ENCODE results near the gene CFH. TPM values are rescaled to one million over a fixed set of nuclear protein-coding genes. Genes with fewer than 3 reads are reported as not detected.
"Not testable (repeated sequence)": the region's sequence is repeated elsewhere in the genome, so short reads cannot be mapped to it uniquely, and the experiment has no call there.

Gene CFH
- total RNA-seq, 1 experiment from 2014 or later = 0.57 TPM

- TF ChIP-seq EZH2 (IDR thresholded peaks at IDR 0.05) (no peak), TCF7L2 (IDR thresholded peaks at IDR 0.05; ENCODE audit: borderline replicate concordance, extremely low read depth, insufficient read depth, insufficient read length) (no peak), POLR2AphosphoS5 (IDR thresholded peaks at IDR 0.05; ENCODE audit: low read depth, low read length) (no peak), YY1 (IDR thresholded peaks at IDR 0.05; ENCODE audit: extremely low read depth, insufficient replicate concordance, low read depth, low read length) (no peak), ELF1 (IDR thresholded peaks at IDR 0.05; ENCODE audit: borderline replicate concordance, low read depth) (no peak), JUND (IDR thresholded peaks at IDR 0.05) (no peak), SRF (IDR thresholded peaks at IDR 0.05; ENCODE audit: low read depth) (no peak), SIN3A (IDR thresholded peaks at IDR 0.05; ENCODE audit: low read depth) (no peak), POLR2A (IDR thresholded peaks at IDR 0.05; ENCODE audit: borderline replicate concordance, extremely low read depth, insufficient read depth, insufficient read length) (no peak)
- TF ChIP-seq, protein P1, sequence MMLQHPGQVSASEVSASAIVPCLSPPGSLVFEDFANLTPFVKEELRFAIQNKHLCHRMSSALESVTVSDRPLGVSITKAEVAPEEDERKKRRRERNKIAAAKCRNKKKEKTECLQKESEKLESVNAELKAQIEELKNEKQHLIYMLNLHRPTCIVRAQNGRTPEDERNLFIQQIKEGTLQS (IDR thresholded peaks at IDR 0.05) = no peak
Observed at GRCh38 chr1:196701144-196701543, 49.3 kb downstream of the CFH start (continued).

GRCh38 chr1:196709892-196710291, 58.0 kb downstream of the CFH start:
- H3K4me3 ChIP-seq (replicated peaks in 1 of 2; ENCODE audit: low read depth in 1 of 2, low read length in 2 of 2); H3K4me2 ChIP-seq (ENCODE audit: low read length); BruUV-seq (replicated peaks); H3K4me1 ChIP-seq (ENCODE audit: control insufficient read depth in 1 of 2, insufficient read depth in 2 of 2, low read length in 2 of 2); H3K9me2 ChIP-seq (ENCODE audit: insufficient read depth); H4K20me1 ChIP-seq (ENCODE audit: insufficient read depth); intact Hi-C loops (cut with micrococcal nuclease); H3K9me3 ChIP-seq (ENCODE audit: control insufficient read depth in 1 of 2, insufficient read depth in 1 of 2, low read depth in 1 of 2, low read length in 2 of 2); H3K36me3 ChIP-seq (ENCODE audit: control insufficient read depth in 1 of 2, insufficient read depth in 2 of 2, low read length in 2 of 2); H3K9ac ChIP-seq (ENCODE audit: low read length); RAD21 ChIA-PET (ENCODE audit: low non-redundant PET in 1 of 2, low total read pairs in 2 of 2, uncharacterized antibody in 2 of 2, unreplicated experiment in 2 of 2); H3K79me2 ChIP-seq (ENCODE audit: insufficient read depth, low read length); ATAC-seq; H3K27me3 ChIP-seq (ENCODE audit: insufficient read depth, low read length); H2AFZ ChIP-seq (ENCODE audit: low read depth, low read length, poor library complexity, severe bottlenecking); H3K27ac ChIP-seq (ENCODE audit: low read depth, low read length); POLR2A ChIA-PET; DNase-seq (ENCODE audit: low read depth, low spot score): not testable (repeated sequence)
- CTCF ChIA-PET = interaction anchor here (1.9 kb wide), 1 partner anchor 14 kb away, joined by 4 read pairs; no protein-coding TSS in a partner anchor

DNA sequence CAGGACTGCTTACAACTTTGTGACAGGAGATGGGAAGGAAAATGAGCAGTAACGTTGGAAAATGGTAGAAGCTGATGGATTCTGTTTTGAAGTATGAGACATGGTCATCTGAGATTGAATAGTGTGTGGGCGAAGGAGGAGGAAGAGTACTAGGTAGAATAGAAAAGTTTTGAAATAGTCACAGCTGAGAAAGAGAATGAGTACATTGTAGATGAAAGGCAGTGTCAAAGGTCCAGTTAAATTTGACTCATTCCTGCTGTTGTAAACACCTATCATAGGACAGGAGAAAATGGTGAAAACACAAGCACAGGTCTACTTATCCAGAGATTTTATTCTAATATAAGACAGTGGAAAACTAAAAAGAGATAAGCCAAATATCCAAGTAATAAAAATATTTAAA, 66.0 kb downstream of the CFH start:
- H3K27ac ChIP-seq (ENCODE audit: low read depth, low read length) = no peak overlapping the region
- no peaks in the 10 kb centered on the region for H3K36me3 ChIP-seq (ENCODE audit: control insufficient read depth in 1 of 2, insufficient read depth in 2 of 2, low read length in 2 of 2)
- no peak overlapping the region for H2AFZ ChIP-seq (ENCODE audit: low read depth, low read length, poor library complexity, severe bottlenecking)
- H3K4me1 ChIP-seq (ENCODE audit: control insufficient read depth in 1 of 2, insufficient read depth in 2 of 2, low read length in 2 of 2) = no peaks in the 10 kb centered on the region
- no peak overlapping the region for H3K9ac ChIP-seq (ENCODE audit: low read length)
- no peaks in the 10 kb centered on the region for H3K9me2 ChIP-seq (ENCODE audit: insufficient read depth)
- H3K4me3 ChIP-seq (replicated peaks in 1 of 2; ENCODE audit: low read depth in 1 of 2, low read length in 2 of 2) = no peak overlapping the region
- ATAC-seq (no peak), DNase-seq (ENCODE audit: low read depth, low spot score) (no peak)
- intact Hi-C loops (cut with micrococcal nuclease) = no loop called here
- CTCF ChIA-PET = no interaction called here
- no TSS peak for BruUV-seq (replicated peaks)
- H3K79me2 ChIP-seq (ENCODE audit: insufficient read depth, low read length) = no peaks in the 10 kb centered on the region
- no peak overlapping the region for H3K4me2 ChIP-seq (ENCODE audit: low read length)
- no peaks in the 10 kb centered on the region for H4K20me1 ChIP-seq (ENCODE audit: insufficient read depth)
- POLR2A ChIA-PET = no interaction called here
- RAD21 ChIA-PET (ENCODE audit: low non-redundant PET in 1 of 2, low total read pairs in 2 of 2, uncharacterized antibody in 2 of 2, unreplicated experiment in 2 of 2) = no interaction called here
- no peaks in the 10 kb centered on the region for H3K9me3 ChIP-seq (ENCODE audit: control insufficient read depth in 1 of 2, insufficient read depth in 1 of 2, low read depth in 1 of 2, low read length in 2 of 2)
- no peaks in the 10 kb centered on the region for H3K27me3 ChIP-seq (ENCODE audit: insufficient read depth, low read length)
- TF ChIP-seq POLR2AphosphoS5 (IDR thresholded peaks at IDR 0.05; ENCODE audit: low read depth, low read length) (no peak), ZFX (IDR thresholded peaks at IDR 0.05) (no peak), ELF1 (IDR thresholded peaks at IDR 0.05; ENCODE audit: borderline replicate concordance, low read depth) (no peak), MAX (IDR thresholded peaks at IDR 0.05) (no peak), EZH2phosphoT487 (IDR thresholded peaks at IDR 0.05; ENCODE audit: borderline replicate concordance) (no peak), EZH2 (IDR thresholded peaks at IDR 0.05) (no peak), YY1 (IDR thresholded peaks at IDR 0.05; ENCODE audit: extremely low read depth, insufficient replicate concordance, low read depth, low read length) (no peak), SP1 (IDR thresholded peaks at IDR 0.05; ENCODE audit: low read depth) (no peak), SIN3A (IDR thresholded peaks at IDR 0.05; ENCODE audit: low read depth) (no peak), CEBPB (IDR thresholded peaks at IDR 0.05; ENCODE audit: low read depth) (no peak), CBX3 (IDR thresholded peaks at IDR 0.05; ENCODE audit: low read depth) (no peak)
- TF ChIP-seq, protein P2, sequence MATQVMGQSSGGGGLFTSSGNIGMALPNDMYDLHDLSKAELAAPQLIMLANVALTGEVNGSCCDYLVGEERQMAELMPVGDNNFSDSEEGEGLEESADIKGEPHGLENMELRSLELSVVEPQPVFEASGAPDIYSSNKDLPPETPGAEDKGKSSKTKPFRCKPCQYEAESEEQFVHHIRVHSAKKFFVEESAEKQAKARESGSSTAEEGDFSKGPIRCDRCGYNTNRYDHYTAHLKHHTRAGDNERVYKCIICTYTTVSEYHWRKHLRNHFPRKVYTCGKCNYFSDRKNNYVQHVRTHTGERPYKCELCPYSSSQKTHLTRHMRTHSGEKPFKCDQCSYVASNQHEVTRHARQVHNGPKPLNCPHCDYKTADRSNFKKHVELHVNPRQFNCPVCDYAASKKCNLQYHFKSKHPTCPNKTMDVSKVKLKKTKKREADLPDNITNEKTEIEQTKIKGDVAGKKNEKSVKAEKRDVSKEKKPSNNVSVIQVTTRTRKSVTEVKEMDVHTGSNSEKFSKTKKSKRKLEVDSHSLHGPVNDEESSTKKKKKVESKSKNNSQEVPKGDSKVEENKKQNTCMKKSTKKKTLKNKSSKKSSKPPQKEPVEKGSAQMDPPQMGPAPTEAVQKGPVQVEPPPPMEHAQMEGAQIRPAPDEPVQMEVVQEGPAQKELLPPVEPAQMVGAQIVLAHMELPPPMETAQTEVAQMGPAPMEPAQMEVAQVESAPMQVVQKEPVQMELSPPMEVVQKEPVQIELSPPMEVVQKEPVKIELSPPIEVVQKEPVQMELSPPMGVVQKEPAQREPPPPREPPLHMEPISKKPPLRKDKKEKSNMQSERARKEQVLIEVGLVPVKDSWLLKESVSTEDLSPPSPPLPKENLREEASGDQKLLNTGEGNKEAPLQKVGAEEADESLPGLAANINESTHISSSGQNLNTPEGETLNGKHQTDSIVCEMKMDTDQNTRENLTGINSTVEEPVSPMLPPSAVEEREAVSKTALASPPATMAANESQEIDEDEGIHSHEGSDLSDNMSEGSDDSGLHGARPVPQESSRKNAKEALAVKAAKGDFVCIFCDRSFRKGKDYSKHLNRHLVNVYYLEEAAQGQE (IDR thresholded peaks at IDR 0.05; ENCODE audit: low read depth) = no peak
- TF ChIP-seq, protein P1 (IDR thresholded peaks at IDR 0.05) = no peak
